GM13977 (cell line): ENCODE results near the gene CADM1.

ENCODE experiments used
- DNase-seq: peaks from one replicate; pipeline ENCODE4 v3.0.0; 2012; ENCODE audit warnings: low spot score
- in situ Hi-C: fragments of 300-500 bp; cut with MboI; formaldehyde crosslinking; loops from one replicate; pipeline ENCODE4 v1.12.0; 2022; ENCODE audit warnings: low sequenced_read_pairs, low pct_unique_long_range_greater_than_20kb, mixed read lengths, inconsistent platforms; ENCODE audit not compliant: unreplicated experiment
- TF ChIP-seq, protein P1 (sequence below): IDR thresholded peaks from 2 replicates; pipeline ENCODE4 v1.5.1; 2012; ENCODE audit warnings: mild to moderate bottlenecking, control low read depth; ENCODE audit not compliant: insufficient read depth; ENCODE audit errors: extremely low read depth, missing control alignments

Gene CADM1

DNA sequence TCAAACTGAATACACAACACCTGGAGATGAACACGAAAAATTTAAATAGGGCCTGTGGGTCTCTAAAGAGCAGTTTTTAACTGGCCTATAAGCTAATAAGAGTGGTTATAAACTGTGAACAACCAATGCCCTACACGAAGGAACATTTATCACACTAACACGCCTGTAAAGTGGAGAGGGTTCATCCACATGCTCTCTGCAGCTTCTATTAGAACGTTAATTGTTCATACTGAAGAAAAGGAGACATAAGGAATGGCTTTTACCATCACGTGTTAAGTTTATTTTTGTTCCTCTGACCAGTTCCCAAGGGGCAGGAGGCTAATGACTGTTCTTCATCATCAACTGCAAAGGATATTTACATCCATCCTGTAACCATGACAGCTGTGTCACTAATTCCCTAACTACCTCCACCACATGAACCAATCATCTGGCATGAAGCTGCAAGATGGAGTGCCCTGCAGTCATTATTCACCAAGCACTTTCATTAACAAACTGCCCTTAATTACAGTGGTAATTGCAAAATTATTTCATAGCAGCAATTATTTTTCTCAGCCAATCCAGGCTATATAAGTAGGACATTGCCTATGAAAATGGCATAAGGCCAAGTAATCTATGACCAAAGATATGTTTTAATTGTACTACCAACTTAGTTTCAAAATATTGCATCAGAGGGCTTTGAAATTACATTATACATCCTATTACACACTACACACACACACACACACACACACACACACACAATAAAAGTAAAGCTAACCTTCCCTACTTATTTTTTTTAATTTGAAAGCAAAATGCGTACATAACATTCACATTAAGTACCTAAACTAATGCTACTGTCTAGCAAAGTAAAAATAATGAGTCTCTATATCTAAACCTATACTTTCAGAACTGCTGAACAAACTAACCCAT lies 186.7 kb downstream of the CADM1 start:
- DNase-seq: no peak
- TF ChIP-seq, protein P1, sequence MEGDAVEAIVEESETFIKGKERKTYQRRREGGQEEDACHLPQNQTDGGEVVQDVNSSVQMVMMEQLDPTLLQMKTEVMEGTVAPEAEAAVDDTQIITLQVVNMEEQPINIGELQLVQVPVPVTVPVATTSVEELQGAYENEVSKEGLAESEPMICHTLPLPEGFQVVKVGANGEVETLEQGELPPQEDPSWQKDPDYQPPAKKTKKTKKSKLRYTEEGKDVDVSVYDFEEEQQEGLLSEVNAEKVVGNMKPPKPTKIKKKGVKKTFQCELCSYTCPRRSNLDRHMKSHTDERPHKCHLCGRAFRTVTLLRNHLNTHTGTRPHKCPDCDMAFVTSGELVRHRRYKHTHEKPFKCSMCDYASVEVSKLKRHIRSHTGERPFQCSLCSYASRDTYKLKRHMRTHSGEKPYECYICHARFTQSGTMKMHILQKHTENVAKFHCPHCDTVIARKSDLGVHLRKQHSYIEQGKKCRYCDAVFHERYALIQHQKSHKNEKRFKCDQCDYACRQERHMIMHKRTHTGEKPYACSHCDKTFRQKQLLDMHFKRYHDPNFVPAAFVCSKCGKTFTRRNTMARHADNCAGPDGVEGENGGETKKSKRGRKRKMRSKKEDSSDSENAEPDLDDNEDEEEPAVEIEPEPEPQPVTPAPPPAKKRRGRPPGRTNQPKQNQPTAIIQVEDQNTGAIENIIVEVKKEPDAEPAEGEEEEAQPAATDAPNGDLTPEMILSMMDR: no peak
- in situ Hi-C loops: no loop called here

DNA sequence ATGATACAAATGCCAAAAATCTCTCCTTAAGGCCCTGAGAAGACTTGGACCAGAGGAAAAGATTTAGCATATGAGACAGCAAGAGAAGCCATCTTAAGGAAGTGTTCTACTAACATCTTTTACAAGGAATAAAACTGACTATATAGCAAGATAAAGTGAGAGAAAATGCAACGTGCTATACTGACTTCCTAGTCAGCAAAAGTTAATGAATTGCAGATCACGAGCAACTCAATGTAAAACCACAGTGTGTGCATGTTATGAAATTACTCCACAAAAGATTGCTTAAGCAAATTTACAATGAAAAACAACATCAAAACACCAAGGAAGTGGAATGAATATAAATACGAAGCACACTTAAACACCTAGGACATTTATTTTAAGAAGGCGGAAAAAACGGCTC lies 187.5 kb downstream of the CADM1 start:
- DNase-seq: no peak
- in situ Hi-C loops: no loop called here
- TF ChIP-seq, protein P1: no peak

- no peak for DNase-seq
- TF ChIP-seq, protein P1: no peak
- in situ Hi-C loops: no loop called here
Observed at GRCh38 chr11:115314330-115314920, 189.8 kb downstream of the CADM1 start.

DNA sequence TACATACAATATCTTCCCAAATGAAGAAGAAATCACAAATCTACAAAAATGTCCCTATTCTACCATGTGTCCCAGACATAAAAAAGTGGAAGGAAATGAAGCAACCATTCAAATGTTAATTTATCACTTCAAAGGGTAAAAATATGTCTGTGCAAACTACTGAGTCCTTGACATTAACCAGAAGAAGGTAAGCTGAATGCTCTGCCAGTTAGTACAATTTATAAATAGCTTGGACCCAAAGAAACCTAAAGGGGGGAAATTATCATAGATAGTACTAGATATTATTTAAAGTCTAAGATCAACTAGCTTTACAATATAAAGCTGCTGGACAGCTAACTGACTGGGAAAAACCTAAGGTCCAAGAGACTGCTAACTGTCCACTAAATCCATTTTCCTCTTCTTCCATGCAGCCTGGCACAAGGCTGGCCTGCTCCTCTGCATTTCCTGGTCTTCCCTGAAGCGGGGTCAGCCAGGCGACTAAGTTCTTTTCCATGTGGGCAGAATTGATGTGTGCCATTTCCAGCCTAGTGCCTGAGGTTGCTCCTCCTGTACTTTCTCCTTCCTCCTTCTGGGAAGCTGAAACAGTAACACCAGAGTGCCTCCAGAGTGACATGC lies 190.9 kb downstream of the CADM1 start:
- no peak for DNase-seq
- TF ChIP-seq, protein P1: no peak
- in situ Hi-C loops: no loop called here

DNA sequence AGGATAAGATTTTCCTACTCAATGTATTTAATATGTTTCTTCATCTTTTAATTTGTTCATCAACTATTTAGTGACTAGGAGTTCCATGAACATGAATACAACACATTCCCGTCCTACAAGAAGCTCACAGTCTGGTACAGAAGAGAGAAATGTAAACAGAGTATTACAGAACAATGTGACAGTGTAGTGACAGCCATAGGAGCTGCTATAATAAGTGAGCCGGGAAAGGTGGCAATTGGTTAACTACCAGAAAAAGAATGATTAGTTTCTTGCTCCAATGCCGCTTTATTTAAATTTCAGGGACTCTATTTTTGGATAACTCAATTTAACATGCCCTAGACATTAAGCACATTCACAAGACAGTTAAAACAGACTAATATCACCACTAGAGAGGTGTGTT lies 192.3 kb downstream of the CADM1 start:
- DNase-seq: no peak
- TF ChIP-seq, protein P1: no peak
- in situ Hi-C loops: no loop called here

DNA sequence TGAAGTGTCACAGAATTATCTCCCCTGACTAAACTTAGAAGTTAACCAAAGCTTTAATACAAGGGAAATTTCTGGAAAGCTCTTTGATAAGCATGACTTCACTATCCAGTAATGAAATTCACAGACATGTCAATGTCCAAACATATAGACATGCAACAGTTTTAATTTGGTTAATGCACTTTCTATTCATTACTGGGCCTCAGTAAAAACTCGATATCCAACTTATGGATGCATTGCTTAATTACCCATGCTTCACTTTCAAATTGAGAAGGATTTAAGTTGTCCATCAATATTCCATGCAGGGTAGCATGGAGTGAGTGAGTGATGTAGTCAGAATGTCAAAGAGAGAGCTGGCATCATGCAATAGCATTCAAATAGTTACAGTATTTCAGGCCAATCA lies 197.5 kb downstream of the CADM1 start:
- DNase-seq: no peak

More for the DNA sequence above, 197.5 kb downstream of the CADM1 start:
- TF ChIP-seq, protein P1: no peak
- in situ Hi-C loops: no loop called here
